HG03139 (cell line): Measurements from ENCODE around the gene GFI1B.
"Not testable (repeated sequence)": the region's sequence is repeated elsewhere in the genome, so short reads cannot be mapped to it uniquely, and the experiment has no call there.

Experiments used
- ATAC-seq: cut with Tn5 transposase; IDR thresholded peaks from one replicate; pipeline ENCODE4 v1.9.1; 2021; ENCODE audit not compliant: unreplicated experiment

The GFI1B gene

DNA sequence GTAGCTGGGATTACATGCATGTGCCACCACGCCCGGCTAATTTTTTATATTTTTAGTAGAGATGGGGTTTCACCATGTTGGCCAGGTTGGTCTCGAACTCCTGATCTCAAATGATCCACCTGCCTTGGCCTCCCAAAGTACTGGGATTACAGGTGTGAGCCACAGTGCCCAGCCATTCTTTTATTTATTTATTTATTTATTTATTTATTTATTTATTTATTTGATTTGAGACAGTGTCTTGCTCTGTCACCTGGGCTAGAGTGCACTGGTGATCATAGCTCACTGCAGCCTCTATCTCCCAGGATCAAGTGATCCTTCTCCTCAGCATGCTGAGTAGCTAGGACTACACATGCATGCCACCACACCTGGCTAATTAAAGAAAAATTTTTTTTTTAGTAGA is 10.6 kb upstream of the GFI1B start:
- not testable (repeated sequence) for ATAC-seq

DNA sequence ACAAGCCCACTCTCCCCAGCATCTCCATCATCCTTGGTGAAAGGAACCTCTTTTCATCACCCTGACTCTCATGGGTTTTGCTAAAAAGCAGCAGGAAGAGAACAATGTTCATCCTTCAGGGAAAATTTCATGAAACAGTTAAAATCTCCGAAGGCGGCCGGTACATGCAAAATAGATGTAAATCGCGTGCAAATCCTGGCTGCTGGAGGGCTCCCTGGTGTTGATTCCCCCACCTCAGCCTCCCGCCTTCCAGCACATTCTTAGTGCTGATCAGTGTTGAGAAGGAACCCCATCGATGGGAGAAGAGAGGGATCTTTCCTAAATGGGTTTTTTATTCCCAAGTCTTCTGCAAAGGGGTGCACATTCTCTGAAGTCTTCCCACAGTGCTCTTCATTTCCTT is 8.7 kb upstream of the GFI1B start:
- ATAC-seq = no peak

GRCh38 chr9:132970324-132971062 is 8.0 kb upstream of the GFI1B start:
- ATAC-seq = no peak

DNA sequence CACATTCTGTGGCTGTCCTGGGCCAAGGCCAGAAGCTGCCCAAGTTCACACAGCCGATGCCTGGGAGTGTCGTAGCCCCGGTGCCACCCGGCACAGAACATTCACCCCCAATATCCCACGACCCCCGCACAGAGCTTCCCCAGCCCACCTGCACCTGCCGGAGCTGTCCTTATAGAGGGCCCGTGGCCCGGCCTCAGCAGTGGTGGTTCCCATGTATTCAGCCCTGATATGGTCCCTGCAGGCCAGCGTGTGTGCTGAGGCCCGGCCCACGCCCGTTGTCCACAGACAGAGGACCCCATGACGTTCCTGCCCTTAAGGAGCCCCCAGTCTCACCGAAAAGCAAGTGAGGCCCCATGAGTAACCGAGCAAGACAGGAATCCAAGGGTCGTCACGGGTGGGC is 5.3 kb upstream of the GFI1B start:
- no peak for ATAC-seq

GRCh38 chr9:132973713-132974112 is 4.8 kb upstream of the GFI1B start:
- ATAC-seq = no peak

- ATAC-seq = no peak
Observed at GRCh38 chr9:132975961-132976360, 2.5 kb upstream of the GFI1B start.

GRCh38 chr9:132976571-132976970 is 1.9 kb upstream of the GFI1B start:
- no peak for ATAC-seq

- ATAC-seq = no peak
Observed at GRCh38 chr9:132978112-132978450, 413 bp upstream of the GFI1B start.

GRCh38 chr9:132980157-132980556 is 1.7 kb downstream of the GFI1B start:
- ATAC-seq = no peak

DNA sequence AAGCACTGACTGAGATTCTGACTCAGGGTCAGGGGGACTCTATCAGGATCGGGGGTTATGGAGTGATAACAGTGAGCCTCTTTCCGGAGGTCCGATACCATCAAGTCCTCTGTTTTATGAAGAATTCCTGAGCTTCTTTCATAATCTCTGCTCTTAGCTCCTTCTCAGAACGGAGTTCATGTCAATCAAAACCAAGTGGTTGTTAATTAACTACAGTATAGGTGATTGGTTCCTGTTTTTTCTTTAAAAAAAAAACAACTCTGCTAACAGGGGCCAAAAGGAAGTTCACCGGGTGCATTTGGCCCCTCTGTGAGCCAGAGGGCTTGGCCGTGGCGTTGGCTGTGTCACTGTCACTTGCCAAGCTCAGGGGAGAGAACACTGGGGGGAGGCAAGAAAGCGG is 4.0 kb downstream of the GFI1B start:
- ATAC-seq = peak; percentile 62

GRCh38 chr9:132983491-132984201 is 5.2 kb downstream of the GFI1B start:
- no peak for ATAC-seq

DNA sequence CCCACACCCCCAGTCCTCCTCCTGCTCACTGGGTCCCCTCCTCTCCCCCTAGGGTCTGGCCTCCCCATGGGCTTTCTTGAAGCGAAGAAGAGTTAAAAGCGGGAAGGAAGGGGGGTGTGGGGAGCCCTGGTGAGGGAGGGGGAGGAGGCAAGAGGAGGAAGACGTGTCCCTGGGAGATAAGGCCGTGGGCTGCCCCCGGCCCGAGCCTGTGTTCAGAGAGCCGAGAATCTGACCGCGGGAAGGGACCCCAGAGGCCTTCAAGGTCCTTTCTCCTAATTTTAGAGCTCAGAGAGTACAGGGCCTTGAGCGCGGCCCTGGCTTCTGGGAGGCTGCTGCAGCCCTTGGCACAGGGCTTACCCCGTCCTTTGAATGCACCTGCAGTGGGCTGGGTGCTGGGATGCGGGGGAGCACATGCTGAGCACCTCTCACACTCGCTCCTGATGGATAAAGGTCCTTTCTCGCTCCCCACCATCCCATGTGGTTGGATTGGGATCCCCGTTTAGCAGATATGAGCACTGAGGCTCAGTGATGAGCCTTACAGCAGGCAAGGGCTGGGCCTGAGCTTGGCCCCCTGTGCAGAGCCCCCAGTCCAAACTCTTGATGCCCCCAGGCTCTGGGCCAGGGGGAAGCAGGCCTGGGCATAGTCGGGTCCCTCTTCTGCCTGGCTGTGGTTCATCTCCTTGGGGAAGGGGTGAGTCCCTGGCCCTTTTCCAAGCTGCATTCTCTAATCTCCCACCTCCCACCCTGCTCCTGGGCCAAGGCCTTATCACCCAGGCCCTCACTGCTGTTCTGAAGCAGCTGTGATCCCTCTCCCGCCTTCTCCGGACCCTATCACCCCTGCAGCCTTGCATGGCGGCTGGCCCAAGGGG is 5.9 kb downstream of the GFI1B start:
- no peak for ATAC-seq

GRCh38 chr9:132985071-132985350 is 6.5 kb downstream of the GFI1B start:
- ATAC-seq = no peak

GRCh38 chr9:132985489-132985888 is 7.0 kb downstream of the GFI1B start:
- no peak for ATAC-seq

DNA sequence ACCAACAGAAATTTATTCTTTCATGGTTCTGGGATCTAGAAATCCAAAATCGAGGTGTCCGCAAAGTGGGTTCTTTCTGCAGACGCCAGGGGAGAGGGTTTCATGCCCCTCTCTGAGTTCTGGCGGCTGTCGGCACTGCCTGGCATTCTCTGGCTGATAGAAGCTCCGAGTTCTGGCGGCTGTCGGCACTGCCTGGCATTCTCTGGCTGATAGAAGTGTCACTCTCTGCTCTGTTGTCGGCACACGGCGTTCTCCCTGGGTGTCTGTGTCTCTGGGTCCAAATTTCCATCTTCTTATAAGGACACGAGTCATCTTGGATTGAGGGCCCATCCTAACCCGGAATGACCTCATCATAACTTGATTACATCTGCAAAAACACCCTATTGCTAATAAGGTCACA is 7.6 kb downstream of the GFI1B start:
- no peak for ATAC-seq

- ATAC-seq = no peak
Observed at GRCh38 chr9:132986640-132987620, 8.4 kb downstream of the GFI1B start.

GRCh38 chr9:132988244-132989013 is 9.9 kb downstream of the GFI1B start:
- no peak for ATAC-seq

DNA sequence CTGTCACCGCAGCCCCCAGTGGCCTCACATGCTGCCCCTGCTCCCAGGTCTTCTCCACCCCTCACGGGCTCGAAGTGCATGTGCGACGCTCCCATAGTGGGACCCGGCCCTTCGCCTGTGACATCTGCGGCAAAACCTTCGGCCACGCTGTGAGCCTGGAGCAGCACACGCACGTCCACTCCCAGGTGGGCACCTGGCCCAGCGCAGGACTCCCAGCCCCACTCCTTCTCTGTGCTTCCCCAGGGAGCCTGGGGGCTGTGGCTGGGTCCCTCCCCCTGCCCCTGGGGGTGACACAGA is 10.5 kb downstream of the GFI1B start:
- no peak for ATAC-seq

GRCh38 chr9:132989414-132989996 is 11.0 kb downstream of the GFI1B start:
- no peak for ATAC-seq

- not testable (repeated sequence) for ATAC-seq
Observed at GRCh38 chr9:132989998-132990557, 11.6 kb downstream of the GFI1B start.
